ENCODE data around the gene LAMA5. TPM values are rescaled to one million over a fixed set of nuclear protein-coding genes. Genes with fewer than 3 reads are reported as not detected.

LAMA5 gene
- polyA plus RNA-seq, 1 donor (not counting 4 experiments of a cell fraction or from before 2014, with no cell fraction given), result 8.7 TPM

- peak overlapping the region; percentile 84 for H3K9ac ChIP-seq (ENCODE audit: control insufficient read depth, extremely low read depth, insufficient read depth, low read length)
- TF ChIP-seq CTCF (optimal IDR thresholded peaks at IDR 0.05 in 1 of 3, IDR thresholded peaks at IDR 0.05 in 1 of 3, conservative IDR thresholded peaks at IDR 0.05 in 1 of 3; ENCODE audit: extremely low read depth in 1 of 3, insufficient read depth in 2 of 3, low read length in 3 of 3), result no peak
- no peak for TF ChIP-seq EZH2 (IDR thresholded peaks at IDR 0.05; ENCODE audit: low read length)
- H3K9me1 ChIP-seq (ENCODE audit: control insufficient read depth, extremely low read depth, insufficient read depth, low read length), result no peaks in the 10 kb centered on the region
- peaks cover 23 to 39% of the 10 kb centered on the region in 2 experiments for H3K36me3 ChIP-seq (ENCODE audit: control insufficient read depth in 2 of 2, extremely low read depth in 1 of 2, insufficient read depth in 2 of 2, low read length in 2 of 2)
- no peaks in the 10 kb centered on the region for H3K27me3 ChIP-seq (ENCODE audit: control insufficient read depth, extremely low read depth, insufficient read depth, low read length)
- no peak overlapping the region for H2AFZ ChIP-seq (ENCODE audit: control insufficient read depth, low read length)
- peak overlapping the region; percentile 53 for H3K27ac ChIP-seq (ENCODE audit: control insufficient read depth, insufficient read depth, low read length)
- H3K4me3 ChIP-seq (ENCODE audit: control insufficient read depth in 2 of 3, extremely low read depth in 1 of 3, insufficient read depth in 2 of 3, low read depth in 1 of 3, low read length in 3 of 3), result peak overlapping the region; percentile 59 to 84 (median 77)
- peaks cover 44% of the 10 kb centered on the region for H4K20me1 ChIP-seq (ENCODE audit: control insufficient read depth, extremely low read depth, insufficient read depth, low read length)
- dilution Hi-C loops (cut with MboI; ENCODE audit: extremely low pct_ligation_motif_present, low sequenced_read_pairs), result no loop called here
- H3K4me1 ChIP-seq (ENCODE audit: control insufficient read depth, extremely low read depth, insufficient read depth, low read length), result peaks cover 35% of the 10 kb centered on the region
- H3K4me2 ChIP-seq (ENCODE audit: control insufficient read depth, extremely low read depth, insufficient read depth, low read depth, low read length), result no peak overlapping the region
- FAIRE-seq (no peak), DNase-seq (ENCODE audit: low read depth, low spot score) (no peak)
- H3K79me2 ChIP-seq (ENCODE audit: control insufficient read depth, insufficient read depth, low read length), result peaks cover 47% of the 10 kb centered on the region
- H3K9me3 ChIP-seq (ENCODE audit: control insufficient read depth, low read depth, low read length), result no peaks in the 10 kb centered on the region
Observed at GRCh38 chr20:62303062-62303339, 64.1 kb downstream of the LAMA5 start.

- Histone ChIP-seq H3K4me1 (ENCODE audit: control insufficient read depth, extremely low read depth, insufficient read depth, low read length) (peaks cover 35% of the 10 kb centered on the region), H3K9ac (ENCODE audit: control insufficient read depth, extremely low read depth, insufficient read depth, low read length) (peak within 1 kb of the TSS; percentile 88), H3K27me3 (ENCODE audit: control insufficient read depth, extremely low read depth, insufficient read depth, low read length) (no peaks in the 10 kb centered on the region), H3K9me1 (ENCODE audit: control insufficient read depth, extremely low read depth, insufficient read depth, low read length) (no peaks in the 10 kb centered on the region), H3K9me3 (ENCODE audit: control insufficient read depth, low read depth, low read length) (no peaks in the 10 kb centered on the region), H3K4me2 (ENCODE audit: control insufficient read depth, extremely low read depth, insufficient read depth, low read depth, low read length) (peak within 1 kb of the TSS; percentile 92), H3K36me3 (ENCODE audit: control insufficient read depth in 2 of 2, extremely low read depth in 1 of 2, insufficient read depth in 2 of 2, low read length in 2 of 2) (peaks cover 20 to 39% of the 10 kb centered on the region in 2 experiments), H2AFZ (ENCODE audit: control insufficient read depth, low read length) (peak within 1 kb of the TSS; percentile 52), H3K79me2 (ENCODE audit: control insufficient read depth, insufficient read depth, low read length) (peaks cover 43% of the 10 kb centered on the region), H4K20me1 (ENCODE audit: control insufficient read depth, extremely low read depth, insufficient read depth, low read length) (peaks cover 40% of the 10 kb centered on the region), H3K27ac (ENCODE audit: control insufficient read depth, insufficient read depth, low read length) (peak within 1 kb of the TSS; percentile 82), H3K4me3 (ENCODE audit: control insufficient read depth in 2 of 3, extremely low read depth in 1 of 3, insufficient read depth in 2 of 3, low read depth in 1 of 3, low read length in 3 of 3) (peak within 1 kb of the TSS; percentile 59 to 84 (median 77))
- TF ChIP-seq EZH2 (IDR thresholded peaks at IDR 0.05; ENCODE audit: low read length) (no peak), CTCF (optimal IDR thresholded peaks at IDR 0.05 in 1 of 3, IDR thresholded peaks at IDR 0.05 in 1 of 3, conservative IDR thresholded peaks at IDR 0.05 in 1 of 3; ENCODE audit: extremely low read depth in 1 of 3, insufficient read depth in 2 of 3, low read length in 3 of 3) (peak; percentile 69 to 89 (median 70))
- FAIRE-seq (no peak), DNase-seq (ENCODE audit: low read depth, low spot score) (peak; percentile 66)
- dilution Hi-C loops (cut with MboI; ENCODE audit: extremely low pct_ligation_motif_present, low sequenced_read_pairs), result no loop called here
Observed at GRCh38 chr20:62302341-62303061, 64.6 kb downstream of the LAMA5 start, which contains the start of gene ADRM1. Gene ADRM1, plus strand, starts transcription at chr20:62302997. Its CDS starts 572 bp downstream, at chr20:62303569.

Measured in keratinocyte (primary cell).